ENCODE results near the gene GDF15.

DNA sequence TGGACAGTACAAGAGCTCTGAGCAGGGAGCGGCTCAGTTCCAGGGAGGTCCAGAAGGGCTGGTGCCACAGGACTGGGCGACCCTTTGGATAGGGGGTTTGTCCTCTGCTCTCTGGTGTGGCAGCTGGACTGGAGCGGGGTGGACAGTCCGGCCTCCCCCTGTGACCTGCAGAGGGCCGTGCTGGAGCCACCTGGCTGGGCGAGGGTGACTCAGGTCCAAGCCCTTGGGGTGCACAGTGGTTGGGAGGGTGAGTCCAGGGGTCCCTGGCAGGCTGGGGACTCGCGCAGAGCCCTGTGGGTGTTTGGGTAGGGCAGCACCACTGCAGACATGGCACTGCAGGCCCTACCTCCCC is 40.4 kb downstream of the GDF15 start:
- TF ChIP-seq CTCF (IDR thresholded peaks at IDR 0.05) (no peak), POLR2A (IDR thresholded peaks at IDR 0.05) (no peak)
